Fibroblast of skin of back (primary cell): ENCODE data around the gene SUB1. TPM values are rescaled to one million over a fixed set of nuclear protein-coding genes. Genes with fewer than 3 reads are reported as not detected.
A peak's percentile ranks its signal among the peaks of the same experiment; 100 is the strongest.
"Not testable (repeated sequence)": the region's sequence is repeated elsewhere in the genome, so short reads cannot be mapped to it uniquely, and the experiment has no call there.

Experiments used
- DNase-seq: peaks from one replicate; pipeline ENCODE4 v3.0.0-alpha.2; 2013
- polyA plus RNA-seq, 2 experiments: library from polyadenylated mRNA; unstranded; fragments of 120-200 nt; gene quantifications; one replicate each; pipeline ENCODE4 v1.2.1, GENCODE V29; 2013; ENCODE audit not compliant: insufficient read length in 2 of 2

The SUB1 gene
- polyA plus RNA-seq (2013, experiment 1 of 2; ENCODE audit: insufficient read length): 228 TPM
- polyA plus RNA-seq (2013, experiment 2 of 2; ENCODE audit: insufficient read length): 205 TPM

DNA sequence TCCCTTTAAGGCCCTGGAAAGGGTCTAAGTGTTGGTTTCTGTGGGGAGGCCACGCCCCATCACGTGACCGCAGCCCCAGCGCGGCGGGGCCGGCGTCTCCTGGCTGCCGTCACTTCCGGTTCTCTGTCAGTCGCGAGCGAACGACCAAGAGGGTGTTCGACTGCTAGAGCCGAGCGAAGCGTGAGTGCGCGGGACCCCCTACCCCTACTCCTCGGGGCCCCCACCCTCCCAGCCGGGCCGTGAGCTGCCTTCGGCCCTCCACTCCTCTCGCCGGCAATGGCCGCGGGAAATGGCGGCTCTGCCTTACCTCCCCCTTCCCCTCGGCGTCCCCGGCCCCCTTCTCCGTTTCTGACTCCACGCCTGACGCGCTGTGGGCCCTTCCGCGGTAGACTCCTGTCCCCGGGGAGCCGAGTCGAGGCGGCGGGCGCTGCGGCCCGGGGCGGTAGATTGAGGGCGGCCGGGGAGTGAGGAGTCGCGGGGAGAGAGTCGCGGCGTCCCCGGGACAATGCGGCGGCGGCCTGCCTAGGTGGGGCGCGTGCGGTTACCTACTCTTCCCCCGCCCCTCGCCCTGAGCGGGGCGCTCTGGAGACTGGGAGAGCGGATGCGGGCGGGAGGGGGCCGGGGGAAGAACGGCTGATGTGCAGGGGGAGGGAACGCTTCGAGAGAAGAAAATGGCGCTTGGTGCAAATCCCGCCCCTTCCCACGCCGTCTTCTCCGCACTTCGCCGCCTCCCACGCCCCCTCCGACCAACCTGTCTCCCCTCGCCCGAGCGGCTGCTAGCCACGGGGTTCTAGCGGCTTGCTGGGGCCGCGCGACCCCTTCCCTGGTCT lies at the start of gene SUB1:
SUB1 (plus strand) TSS at position 112 of the 830 bp plus-strand sequence. CDS start 2,956 bp downstream, outside the sequence.
- DNase-seq: peak; percentile 93

DNA sequence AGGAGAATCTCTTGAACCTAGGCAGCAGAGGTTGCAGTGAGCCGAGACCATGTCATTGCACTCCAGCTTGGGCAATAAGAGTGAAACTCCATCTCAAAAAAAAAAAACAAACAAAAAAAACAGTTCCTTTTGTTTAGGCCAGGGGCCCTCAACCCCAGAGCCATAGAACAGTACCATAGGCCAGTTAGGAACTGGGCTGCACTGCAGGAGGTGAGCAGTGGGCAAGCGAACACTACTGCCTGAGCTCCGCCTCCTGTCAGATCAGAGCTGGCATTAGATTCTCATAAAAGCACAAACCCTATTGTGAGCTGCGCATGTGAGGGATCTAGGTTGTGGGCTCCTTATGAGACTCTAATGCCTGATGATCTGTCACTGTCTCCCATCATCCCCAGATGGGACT lies 49.1 kb upstream of the SUB1 start:
- no peak for DNase-seq

DNA sequence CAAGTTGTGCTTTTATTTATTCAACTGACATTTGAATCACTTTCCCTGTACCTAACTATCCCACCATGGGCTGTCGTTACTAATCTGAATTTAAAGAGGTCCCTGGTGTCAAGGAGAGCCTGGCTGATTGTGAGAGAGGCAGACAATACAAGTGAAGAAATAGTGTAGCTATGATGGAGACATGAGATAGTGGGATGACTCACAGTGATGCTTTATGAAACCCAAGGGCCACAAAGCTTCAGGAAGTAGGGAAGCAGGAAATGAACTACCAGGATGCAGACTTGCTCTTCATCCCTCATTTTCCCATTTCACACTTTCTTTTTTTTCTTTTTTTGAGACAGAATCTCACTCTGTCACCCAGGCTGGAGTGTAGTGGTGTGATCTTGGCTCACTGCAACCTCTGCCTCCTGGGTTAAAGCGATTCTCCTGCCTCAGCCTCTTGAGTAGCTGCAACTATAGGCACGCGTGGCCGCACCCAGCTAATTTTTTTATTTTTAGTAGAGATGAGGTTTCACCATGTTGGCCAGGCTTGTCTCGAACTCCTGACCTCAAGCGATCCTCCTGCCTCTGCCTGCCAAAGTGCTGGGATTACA lies 47.8 kb upstream of the SUB1 start:
- DNase-seq: peak; percentile 78

DNA sequence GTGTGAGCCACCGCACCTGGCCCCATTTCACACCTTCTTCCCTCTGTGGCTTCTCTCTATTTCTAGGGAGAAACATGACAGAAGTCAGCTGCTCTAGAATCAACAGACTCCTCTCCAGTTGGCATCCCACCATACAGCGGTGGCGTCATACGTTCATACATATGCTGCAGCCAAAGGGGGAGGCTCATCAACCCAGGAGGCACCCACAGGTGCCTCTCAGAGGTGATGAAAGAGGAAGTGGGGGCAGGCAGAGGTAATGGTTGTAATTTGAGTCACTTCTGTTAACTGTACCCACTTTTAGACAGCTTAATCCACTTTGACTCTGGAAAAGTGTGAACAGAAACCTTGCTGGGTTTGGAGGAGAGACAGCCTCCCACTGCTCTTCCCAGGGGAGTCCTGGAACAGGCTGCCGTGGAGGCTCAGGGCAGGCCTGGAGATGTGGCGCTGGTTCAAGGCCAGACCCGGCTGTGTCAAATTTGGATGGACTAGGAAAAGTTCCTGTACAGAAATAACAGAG lies 47.3 kb upstream of the SUB1 start:
- DNase-seq: no peak

DNA sequence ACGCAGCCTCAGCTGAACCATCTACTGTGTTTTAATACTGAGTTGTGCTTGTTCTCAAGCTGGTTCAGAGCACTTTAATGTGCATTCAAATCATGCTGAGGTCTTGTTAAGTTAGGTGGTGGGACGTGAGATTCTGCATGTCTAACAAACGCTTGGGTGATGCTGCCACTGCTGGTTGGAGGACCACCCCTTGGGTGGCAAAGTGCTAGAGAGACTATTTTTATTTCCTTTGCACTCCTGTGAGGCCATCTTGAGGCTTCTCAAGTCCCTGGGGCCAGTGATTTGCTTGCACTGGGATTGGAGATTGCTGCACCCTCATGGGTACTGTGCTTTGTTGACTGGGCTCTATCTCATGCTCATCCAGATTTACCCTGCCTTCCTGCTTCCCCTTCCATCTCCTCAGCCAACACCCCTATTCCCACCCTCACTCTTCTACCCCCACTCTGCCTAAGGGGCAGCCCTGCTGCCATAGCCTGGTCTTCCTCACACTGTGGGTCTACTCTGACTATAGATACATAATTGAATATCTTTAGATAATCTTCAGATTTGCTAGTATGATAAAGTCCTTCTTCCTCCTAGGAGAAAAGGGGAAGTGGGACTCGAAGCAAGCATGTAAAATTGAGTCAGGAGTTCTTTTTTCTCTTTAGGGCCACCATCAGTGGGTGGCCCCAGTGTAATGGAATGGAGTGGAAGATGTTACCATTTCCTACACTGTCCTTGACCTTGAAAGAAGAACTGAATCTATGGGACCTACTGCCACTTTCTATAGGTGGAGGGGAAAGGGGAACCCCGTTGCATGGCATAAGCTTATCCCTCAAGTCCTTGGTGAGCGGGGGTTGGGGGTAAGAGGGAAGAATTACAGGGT lies 45.1 kb upstream of the SUB1 start:
- DNase-seq: no peak

DNA sequence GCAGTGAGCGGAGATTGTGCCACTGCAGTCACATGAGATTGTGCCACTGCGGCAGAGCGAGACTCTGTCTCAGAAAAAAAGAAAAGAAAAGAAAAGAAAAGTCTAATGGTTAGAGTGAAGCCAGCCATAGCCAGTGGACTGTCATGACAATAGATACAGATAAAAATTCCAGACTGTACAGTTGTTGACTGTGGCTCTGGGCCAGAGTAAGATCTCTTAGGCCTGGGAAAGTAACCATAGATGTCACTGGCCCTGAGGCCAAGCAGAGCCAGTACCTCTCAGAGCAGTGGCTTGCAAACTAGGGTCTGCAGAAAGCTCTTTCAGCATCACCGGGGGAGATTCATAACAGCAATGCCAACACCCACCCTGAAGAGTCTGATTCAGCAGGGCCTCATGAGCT lies 44.1 kb upstream of the SUB1 start:
- DNase-seq: peak; percentile 67

DNA sequence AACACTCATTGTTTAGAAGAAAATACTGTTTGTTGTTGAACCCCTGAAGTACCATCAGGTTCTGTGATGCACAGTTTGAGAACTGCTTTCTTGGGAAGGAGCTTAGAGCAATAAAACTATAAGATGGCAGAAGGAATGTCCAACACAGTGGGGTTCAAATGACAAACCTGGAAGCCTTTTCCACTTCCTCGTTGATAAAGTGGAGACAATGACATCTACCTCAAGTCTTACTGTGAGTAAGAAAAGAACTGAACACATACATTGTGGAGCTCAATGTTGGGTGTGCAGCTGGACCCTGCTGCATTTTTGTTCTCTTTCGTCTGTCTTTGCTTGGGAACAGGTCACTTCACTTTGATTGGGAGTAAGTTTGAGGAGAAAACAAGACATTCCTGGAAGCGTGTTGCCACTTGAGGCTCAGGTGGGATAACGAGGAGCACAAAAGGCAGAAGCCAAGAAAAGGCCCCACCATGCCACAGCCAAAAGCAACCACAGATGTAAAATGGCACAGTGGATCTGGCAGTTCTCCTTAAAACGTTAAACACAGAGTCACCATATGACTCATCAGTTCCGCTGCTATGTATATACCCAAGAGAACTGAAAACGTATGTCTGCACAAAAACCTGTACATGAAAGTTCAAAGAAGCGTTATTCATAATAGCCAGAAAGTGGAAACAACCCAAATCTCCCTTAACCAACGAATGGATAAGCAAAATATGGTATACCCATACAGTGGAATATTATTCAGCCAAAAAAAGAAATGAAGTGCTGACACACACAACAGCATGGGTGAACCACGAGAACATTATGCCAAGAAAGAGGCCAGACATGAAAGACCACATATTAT lies 42.9 kb upstream of the SUB1 start:
- peak; percentile 56 for DNase-seq

DNA sequence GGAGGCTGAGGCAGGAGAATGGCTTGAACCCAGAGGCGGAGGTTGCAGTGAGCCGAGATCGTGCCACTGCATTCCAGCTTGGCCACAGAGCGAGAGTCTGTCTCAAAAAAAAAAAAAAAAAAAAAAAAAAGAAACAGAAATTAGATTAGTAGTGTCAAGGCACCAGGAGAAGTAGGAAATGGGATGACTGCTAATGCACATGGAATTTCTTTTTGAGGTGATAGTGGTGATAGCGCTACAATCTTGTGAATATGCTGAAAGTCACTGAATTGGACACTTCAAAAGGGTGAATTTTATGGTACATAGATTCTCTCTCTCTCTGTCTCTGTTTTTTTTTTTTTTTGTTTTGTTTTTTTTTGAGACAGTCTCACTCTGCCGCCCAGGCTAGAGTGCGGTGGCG lies 42.1 kb upstream of the SUB1 start:
- peak; percentile 48 for DNase-seq

DNA sequence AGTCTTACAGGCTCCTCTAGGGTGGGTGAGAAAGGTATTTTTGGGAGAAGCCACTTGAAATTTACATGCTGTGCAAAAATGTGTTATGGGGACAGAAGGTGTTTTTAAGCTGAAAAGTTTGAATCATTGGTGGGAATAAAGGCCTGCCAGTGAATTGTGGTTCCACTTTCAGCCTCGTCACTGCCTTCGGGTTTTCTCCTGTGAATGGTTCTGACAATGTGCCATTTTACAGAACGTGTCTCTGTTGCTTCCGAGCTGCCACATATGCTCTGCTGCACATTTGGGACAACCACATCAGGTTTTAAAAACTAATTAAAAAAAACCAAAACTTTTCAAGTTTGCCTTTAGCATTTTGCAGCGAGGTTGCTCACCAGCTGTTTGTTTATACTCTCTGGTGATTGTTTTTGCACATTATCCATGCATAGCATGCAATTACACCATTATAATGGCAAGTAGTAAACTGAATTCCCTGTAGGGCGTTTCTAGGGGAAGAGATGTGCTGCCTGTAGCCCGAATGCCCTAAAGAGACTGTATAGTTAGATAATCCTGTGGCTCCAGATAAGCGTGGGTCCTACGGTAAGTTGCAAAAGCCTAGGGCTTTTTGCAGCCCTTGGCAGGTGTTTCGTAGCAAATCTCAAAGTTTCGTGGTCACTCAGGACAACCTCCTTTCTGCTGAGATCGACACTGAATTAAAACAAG lies 40.1 kb upstream of the SUB1 start:
- DNase-seq: no peak

DNA sequence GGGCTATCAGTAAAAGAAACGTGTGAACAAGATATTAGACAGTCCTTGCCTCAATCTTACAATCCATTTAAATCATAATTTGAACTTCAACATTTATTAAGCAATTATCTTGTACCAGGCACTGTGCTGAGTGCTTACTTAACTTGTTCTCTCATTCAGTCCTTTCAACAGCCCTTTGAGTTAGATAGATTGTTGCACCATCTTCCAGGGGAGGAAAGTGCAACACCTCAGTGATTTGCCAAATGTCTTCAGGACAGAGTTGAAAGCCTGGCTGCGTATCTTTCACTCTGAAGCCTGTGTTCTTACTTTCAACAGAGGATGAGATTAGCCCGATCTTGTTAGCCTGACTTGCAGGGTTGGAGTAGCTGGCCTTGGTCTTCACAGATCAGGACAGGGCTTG lies 34.2 kb upstream of the SUB1 start:
- no peak for DNase-seq

DNA sequence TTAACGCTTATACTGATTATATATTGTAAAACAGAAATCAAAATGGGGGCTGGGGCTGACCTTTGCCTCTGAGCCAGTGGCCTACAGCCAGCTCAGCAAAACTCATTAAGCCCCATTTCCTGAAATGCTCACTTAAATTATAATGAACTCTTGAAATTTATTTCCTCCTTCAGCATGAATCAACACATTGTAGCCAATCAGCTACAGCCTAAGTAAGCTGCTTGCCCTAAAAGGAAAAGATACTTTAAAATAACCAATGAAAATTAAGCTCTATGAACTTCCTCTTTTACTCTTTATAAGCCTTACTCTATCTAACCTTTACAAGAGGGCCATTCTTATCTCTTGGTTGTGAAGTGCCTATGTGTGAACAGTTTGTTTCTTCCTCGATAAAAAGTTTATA lies 33.5 kb upstream of the SUB1 start:
- no peak for DNase-seq

DNA sequence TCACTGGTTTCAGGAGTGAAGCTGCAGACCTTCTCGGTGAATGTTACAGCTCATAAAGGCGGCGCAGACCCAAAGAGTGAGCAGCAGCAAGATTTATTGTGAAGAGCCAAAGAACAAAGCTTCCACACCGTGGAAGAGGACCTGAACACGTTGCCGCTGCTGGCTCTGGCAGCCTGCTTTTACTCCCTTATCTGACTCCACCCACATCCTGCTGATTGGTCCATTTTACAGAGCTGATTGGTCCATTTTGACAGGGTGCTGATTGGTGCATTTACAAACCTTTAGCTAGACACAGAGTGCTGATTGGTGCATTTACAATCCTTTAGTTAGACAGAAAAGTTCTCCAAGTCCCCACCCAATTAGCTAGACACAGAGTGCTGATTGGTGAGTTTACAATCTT lies 32.9 kb upstream of the SUB1 start:
- not testable (repeated sequence) for DNase-seq

DNA sequence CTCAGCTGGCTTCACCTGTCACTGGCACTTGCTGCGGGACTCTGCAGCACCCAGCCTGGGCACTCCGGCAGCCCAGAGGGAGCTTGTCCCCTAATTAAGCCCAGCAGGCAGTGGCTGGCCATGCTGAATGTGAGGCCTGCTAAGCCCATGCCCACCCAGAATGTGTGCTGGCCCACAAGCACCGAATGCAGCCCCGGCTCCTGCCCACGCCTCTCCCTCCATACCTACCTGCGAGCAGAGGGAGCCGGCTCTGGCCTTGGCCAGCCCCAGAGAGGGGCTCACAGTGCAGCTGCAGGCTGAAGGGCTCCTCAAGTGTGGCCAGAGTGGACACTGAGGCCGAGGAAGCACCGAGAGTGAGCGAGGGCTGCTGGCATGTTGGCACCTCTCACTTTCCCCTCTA lies 32.4 kb upstream of the SUB1 start:
- no peak for DNase-seq

DNA sequence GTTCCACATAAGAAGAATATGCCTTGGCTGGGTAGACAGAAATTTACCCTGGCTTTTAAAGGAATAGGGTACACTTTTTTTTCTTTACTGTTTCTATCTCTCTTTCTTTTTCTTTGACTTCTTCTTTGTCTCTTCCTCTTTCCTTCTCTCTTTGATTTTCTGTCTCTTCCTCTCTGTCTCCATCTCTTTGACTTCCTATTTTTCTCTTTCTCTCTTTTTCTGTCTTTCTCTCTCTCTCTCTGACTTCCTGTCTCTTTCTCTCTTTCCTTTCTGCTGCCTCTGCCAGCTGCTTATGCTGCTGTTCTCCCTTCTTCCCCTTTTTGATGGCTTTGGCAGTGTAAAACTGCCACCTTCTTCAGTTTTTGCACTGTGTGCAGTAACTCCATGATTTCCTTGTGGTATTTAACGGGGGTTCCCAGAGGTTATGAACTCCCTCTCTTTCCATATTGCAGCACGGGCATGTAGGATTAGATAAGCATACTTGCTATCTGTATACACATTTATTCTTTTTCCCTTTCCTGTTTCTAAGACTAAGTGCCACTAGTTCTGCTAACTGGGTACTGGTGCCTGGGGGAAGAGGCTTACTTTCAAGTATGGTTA lies 31.1 kb upstream of the SUB1 start:
- DNase-seq: not testable (repeated sequence)

DNA sequence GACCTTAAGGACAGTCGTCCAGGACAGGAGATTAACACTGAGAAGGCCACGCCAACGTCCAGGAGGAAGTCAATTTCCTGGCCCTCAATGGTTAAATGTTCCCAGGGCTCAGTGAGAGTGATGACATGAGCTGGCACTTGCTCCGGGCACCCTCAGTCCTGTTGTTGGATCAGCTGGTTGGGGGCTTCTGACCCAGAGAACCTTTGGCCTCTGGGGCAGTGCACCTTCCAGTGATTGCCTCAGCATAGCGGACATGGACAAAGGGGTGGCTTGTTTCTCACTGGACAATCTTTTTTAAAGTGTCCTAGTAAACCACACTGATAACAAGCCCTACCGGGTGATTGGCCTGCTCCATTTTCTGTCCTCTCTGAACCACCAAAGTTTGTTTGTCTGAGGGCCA lies 28.8 kb upstream of the SUB1 start:
- not testable (repeated sequence) for DNase-seq

DNA sequence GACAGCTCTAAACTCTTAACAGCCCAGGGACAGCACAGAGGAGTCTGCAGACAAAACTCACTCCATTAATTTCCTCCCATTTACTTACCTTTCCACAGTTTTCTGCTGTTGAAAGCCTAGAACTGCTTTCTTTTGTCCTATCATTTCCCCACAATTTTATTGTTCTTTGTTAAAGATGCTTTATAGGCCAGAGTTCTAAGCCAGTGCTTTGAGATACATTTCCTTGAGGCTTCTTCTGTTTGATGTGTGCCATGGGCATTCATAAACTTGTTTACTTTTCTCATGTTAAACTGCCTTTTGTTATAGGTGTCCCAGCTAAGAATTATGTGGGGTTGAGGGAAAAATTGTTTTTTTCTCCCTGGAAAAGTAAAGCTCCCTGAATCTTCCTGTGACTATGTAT lies 25.9 kb upstream of the SUB1 start:
- no peak for DNase-seq

DNA sequence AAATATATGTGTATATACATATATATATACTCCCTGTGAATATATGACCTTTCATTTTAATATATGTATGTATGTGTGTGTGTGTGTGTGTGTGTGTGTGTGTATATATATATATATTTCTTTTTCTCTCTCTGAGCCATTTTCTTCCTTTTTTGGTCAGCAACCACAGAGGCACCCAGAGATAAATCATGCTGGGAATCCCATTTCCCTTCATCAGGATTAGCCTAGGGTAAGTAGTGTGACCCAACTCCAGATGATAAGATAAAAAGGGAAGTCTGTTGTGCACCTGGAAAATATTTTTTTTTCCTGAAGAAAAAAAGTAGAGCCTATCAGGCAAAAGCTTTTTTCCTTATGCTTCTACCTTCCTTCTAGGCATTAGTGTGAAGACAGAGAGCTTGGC lies 25.4 kb upstream of the SUB1 start:
- no peak for DNase-seq

DNA sequence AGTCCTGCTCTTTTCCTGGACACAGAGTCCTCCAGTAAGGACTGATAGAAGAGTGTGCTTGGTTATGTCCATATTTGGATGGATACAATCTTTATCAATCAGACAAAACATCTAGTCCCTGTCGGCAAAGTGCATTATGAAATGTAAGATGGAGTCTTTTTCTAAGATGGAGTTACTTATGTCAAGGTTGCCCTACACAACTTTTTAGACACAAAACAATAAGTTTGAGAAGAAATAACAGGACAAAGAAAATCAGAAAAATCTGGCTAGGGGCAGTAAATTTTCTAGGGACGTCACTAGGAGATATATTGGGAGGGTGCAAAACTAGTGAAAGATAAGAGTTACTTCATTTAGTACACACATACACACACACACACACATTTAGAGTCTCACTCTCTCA lies 23.3 kb upstream of the SUB1 start:
- DNase-seq: no peak

DNA sequence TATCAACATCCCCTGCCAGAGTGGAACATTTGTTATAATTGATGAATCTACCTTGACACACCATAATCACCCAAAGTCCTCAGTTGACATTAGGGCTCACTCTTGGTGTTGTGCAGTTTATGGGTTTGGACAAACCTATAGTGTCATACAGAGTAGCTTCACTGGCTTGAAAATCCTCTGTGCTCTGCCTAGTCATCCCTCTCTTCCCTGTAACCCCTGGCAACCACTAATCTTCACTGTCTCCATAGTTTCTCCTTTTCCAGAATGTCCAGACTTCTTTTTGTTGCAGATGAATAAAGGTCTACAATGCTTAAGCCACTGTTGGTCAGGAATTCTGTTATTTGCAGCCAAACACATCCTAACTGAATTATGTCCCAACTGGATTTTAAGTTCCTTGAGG lies 22.5 kb upstream of the SUB1 start:
- peak; percentile 14 for DNase-seq

DNA sequence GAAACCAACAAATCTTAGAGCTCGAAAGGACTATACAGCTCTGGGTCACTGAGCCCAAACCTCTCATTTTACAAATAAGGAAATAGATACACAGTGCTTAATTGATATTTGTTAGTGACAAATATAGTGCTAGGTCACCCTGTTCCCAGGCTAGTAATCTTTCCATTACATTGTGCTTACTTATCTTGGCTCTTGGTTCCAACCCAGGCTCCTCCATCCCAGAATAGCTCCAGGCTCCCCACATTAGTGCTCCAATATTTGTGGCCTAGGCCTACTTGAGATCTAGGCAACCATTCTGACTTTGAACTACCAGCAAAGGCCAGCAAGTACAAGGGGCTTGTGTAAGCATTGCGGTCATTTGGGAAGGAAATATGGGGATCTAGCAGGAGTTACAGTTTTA lies 21.7 kb upstream of the SUB1 start:
- no peak for DNase-seq

DNA sequence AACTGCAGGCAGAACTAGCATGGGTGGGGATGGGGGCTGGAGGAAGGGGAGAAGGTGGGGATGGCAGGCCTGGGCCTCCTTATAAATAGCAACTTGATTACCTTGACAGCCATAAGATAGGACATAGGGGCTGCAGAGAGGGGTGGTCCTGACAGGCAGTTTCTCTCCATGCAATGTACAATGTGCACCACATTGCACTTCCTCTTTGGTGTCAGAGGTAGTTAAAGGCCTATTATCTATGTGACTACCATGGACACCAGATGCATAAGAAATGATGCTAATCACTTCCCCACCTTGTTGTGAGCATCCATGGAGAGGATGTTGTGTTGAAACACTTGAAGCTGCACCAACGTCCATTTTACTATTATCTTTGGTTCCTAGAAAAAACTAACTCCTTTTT lies 20.2 kb upstream of the SUB1 start:
- DNase-seq: no peak
